Effector memory CD4-positive, alpha-beta T cell (primary cell): ENCODE data around the gene IGSF3.

Experiments
- DNase-seq, 3 donors: peaks; one replicate each; pipeline ENCODE4 v3.0.0-alpha.2; 2020
- H3K27ac ChIP-seq: 2 replicates; pipeline ENCODE4 v1.7.0; 2013; ENCODE audit warnings: mild to moderate bottlenecking, low read length, moderate library complexity; ENCODE audit not compliant: insufficient read depth, poor library complexity, severe bottlenecking
- H3K27me3 ChIP-seq: replicated peaks from 2 replicates; pipeline ENCODE4 v1.7.0; 2013; ENCODE audit warnings: mild to moderate bottlenecking, low read length; ENCODE audit not compliant: insufficient read depth, control insufficient read depth, poor library complexity, severe bottlenecking
- H3K36me3 ChIP-seq: 2 replicates; pipeline ENCODE4 v1.7.0; 2013; ENCODE audit warnings: mild to moderate bottlenecking, low read length, moderate library complexity; ENCODE audit not compliant: control insufficient read depth, insufficient read depth
- H3K4me1 ChIP-seq: 2 replicates; pipeline ENCODE4 v1.7.0; 2013; ENCODE audit warnings: low read length, mild to moderate bottlenecking; ENCODE audit not compliant: control insufficient read depth, insufficient read depth, poor library complexity, severe bottlenecking
- H3K4me3 ChIP-seq: 2 replicates; pipeline ENCODE4 v1.7.0; 2013; ENCODE audit warnings: low read length, low read depth, mild to moderate bottlenecking; ENCODE audit not compliant: insufficient read depth, poor library complexity, severe bottlenecking
- H3K9me3 ChIP-seq: 2 replicates; pipeline ENCODE4 v1.7.0; 2013; ENCODE audit warnings: mild to moderate bottlenecking, low read length, moderate library complexity; ENCODE audit not compliant: control insufficient read depth

The IGSF3 gene

DNA sequence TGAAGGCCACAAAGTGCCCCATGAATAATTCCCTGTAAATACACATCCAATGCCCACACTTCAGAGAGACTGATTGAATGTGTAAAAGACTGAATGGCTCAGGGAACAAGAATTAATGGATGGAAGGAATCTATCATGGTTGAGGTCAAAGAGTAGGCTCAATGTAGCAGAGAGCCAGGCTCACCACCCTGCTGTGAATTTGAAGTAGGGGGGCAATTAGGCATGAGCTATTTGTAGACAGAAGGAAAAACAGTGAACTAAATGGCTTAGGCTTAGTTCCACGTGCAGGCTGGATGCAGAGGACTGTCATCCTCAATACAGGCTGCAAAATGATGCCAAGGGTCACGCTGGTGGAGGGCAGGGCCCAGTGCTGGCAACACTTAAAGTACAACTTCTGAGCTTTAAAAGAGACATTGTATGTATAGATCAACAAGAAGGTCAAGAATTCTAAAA lies 22.9 kb upstream of the IGSF3 start:
- Histone ChIP-seq H3K4me3 (no peak overlapping the region), H3K27ac (no peak overlapping the region), H3K27me3 (no peaks in the 10 kb centered on the region), H3K36me3 (no peaks in the 10 kb centered on the region), H3K4me1 (no peaks in the 10 kb centered on the region), H3K9me3 (no peaks in the 10 kb centered on the region)
- no peak for DNase-seq

DNA sequence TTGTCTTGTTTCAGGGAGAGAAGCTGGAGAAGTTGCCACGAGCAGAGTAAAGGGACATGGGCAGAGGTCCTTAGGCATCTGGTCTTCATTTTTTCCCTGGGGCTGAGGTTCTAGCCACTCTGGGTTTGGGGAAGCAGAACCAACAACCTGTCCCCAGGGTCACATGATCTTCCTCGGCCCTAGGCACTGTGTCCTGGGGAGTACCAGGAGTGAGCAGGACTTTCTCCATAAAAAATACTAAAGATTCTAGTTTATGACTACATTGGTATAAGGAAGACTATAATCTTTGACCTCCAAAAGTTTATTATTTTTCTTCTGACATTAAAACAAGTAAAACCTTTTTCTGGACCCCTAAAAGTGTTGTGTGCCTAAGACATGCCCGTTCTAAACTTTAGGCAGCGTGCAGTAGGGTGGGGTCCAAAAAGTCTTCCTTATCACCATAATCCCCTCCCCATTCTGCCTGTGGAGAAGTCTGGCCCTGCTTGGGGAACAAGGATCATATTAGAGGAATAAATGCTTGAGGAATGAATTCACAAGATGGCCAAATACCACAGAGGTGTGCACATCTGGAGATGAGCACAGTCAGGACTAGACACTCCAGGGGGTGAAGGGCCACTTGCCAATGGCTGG lies 19.3 kb upstream of the IGSF3 start:
- H3K4me1 ChIP-seq, result no peaks in the 10 kb centered on the region

DNA sequence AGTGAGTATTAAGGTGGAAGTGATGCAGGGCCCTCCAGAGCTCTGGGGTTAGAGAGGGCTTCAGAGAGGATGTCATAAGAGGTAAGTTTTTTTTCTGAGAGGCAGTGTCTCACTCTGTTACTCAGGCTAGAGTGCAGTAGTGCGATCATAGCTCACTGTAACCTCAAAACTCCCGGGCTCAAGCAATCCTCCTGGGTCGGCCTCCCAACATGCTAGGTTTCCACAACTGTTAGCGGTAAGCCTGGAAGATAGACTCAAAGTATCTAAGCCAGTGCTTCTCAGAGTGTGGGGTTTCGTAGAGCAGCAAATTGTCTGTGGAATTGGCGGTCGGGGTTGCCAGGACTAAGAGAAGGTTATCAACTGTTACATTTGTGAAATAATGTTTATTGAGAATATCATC lies 18.6 kb upstream of the IGSF3 start:
- Histone ChIP-seq H3K27me3 (no peaks in the 10 kb centered on the region), H3K9me3 (no peaks in the 10 kb centered on the region), H3K27ac (no peak overlapping the region), H3K36me3 (no peaks in the 10 kb centered on the region), H3K4me1 (no peaks in the 10 kb centered on the region), H3K4me3 (no peak overlapping the region)
- DNase-seq, result no peak

More for the DNA sequence above, 19.3 kb upstream of the IGSF3 start:
- H3K27me3 ChIP-seq, result no peaks in the 10 kb centered on the region
- no peak overlapping the region for H3K27ac ChIP-seq
- H3K9me3 ChIP-seq, result no peaks in the 10 kb centered on the region
- no peaks in the 10 kb centered on the region for H3K36me3 ChIP-seq
- H3K4me3 ChIP-seq, result no peak overlapping the region
- no peak for DNase-seq

DNA sequence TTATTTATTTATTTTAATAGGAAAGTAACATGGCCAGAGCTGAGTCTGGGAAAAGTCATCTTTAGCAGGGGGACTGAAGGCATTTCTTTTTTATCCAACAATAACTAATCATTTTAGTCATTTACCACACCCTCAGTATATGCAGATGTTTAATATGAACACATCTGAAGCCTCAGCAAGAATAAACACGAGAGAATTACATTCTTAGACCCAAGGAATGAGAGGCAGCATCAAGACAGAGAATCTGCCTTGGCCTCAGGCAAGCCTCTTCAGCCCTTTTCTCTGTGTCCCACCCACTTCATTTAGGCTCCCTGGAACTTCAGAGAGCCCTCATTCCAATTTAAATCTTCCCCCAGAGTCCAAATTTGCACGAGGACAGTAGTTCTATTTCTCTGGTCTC lies 17.0 kb upstream of the IGSF3 start:
- Histone ChIP-seq H3K27me3 (no peaks in the 10 kb centered on the region), H3K4me3 (no peak overlapping the region), H3K9me3 (no peaks in the 10 kb centered on the region), H3K36me3 (no peaks in the 10 kb centered on the region), H3K4me1 (no peaks in the 10 kb centered on the region), H3K27ac (no peak overlapping the region)
- DNase-seq, result no peak

DNA sequence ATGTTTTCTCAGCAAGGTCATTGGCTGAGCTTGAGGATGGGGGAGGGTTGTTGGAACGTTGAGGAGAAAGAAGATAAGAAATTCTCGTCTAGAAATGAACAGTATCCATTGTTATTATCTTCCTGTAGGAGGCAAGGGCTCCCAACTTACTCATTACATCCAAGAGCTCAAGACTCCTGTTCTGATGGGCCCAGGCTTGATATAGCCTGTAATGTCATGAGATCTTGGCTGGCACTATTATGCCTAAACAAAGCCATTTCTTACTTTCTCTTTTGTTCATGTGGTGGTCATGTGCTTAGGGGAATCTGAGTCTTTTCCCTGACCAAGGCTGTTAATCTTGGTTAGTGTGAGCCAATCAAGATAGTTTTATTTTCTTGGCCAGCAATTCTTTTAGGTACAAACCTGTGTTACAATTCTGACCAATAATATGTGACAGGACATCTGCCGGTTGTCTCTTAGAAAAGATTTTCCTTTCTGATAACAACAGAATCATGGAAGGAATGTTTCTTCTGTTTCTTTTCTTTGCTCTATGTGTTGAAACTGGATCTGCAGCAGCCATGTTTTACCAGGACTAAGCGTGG lies 15.2 kb upstream of the IGSF3 start:
- no peaks in the 10 kb centered on the region for H3K36me3 ChIP-seq
- no peaks in the 10 kb centered on the region for H3K27me3 ChIP-seq
- no peaks in the 10 kb centered on the region for H3K4me1 ChIP-seq
- H3K9me3 ChIP-seq, result no peaks in the 10 kb centered on the region
- H3K27ac ChIP-seq, result no peak overlapping the region
- DNase-seq, result no peak
- no peak overlapping the region for H3K4me3 ChIP-seq

DNA sequence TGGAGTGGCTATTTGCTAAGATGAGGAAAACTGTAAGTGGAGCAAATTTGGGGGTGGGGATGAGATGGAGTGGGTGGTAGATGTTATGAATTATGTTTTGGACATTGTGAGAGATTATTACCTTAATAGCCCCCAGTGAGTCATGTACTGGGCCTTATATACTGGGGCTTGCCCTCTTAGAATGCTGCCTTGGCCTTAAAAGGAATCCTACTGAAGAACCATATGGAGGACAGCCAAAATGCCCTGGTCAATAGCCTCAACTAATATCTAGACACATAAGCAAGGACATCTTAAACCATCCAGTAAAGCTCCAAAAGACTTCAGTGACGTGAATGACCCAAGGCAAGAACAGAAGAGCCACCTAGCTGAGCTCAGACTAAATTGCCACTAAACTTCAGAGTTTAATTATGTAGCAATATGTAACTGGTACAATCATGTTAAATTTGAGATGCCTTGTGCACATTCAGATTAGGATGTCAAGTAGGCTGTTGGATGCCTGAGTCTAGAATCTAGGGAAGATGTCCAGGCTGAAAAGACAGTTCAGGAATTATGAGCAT lies 13.9 kb upstream of the IGSF3 start:
- no peaks in the 10 kb centered on the region for H3K4me1 ChIP-seq
- no peak overlapping the region for H3K4me3 ChIP-seq
- DNase-seq, result no peak
- H3K9me3 ChIP-seq, result no peaks in the 10 kb centered on the region
- H3K36me3 ChIP-seq, result no peaks in the 10 kb centered on the region
- H3K27ac ChIP-seq, result no peak overlapping the region
- no peaks in the 10 kb centered on the region for H3K27me3 ChIP-seq

DNA sequence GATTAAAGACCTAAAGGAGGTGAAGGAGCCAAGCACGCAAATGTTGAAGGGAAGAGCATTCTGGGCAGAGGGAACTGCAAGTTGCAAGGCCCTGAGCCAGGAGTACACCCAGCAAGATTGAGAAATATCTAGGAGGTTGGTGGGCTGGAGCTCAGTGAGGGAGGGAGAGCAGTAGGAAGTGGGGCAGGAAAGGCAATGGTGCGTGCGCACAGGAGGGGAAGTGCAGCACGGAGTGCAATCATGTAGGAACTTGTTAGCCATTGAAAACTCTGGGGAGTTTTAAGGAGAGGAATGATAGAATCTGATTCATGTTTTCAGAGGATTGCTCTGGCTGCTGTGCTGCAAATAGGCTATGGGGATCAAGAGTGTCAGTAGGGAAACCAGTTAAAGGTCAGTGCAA lies 13.2 kb upstream of the IGSF3 start:
- no peaks in the 10 kb centered on the region for H3K36me3 ChIP-seq

DNA sequence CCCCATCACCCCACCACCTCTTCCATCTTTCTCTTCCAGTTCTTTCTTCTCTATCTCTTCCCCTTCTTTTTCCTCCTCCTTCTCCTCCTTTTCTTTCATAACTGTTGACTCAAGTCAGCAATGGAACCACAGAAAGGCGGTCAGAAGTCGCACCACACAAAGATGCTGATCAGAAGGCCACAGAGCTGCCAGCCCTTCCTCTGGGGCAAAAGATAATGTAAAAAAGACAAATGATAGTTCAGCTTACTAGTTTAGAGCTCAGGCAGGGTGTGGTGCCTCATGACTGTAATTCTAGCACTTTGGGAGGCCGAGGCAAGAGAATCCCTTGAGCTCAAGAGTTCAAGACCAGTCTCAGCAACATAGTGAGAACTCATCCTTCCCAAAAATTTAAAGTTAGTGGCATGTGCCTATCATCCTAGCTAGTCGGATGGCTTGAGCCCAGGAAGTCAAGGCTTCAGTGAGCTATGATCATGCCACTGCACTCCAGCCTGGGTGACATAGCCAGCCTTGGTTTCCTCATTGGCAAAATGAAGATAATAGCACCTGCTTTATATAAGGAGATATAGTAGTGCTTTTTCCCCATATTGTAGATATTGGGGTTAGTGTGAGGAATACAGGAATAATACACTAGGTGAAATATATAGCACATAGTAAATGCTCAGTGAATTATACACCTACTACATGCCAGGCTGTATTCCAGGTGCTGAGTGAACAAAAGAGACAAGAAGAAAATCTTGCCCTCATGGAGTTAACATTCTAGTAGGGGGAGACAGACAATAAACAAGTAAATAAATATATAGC lies 12.5 kb upstream of the IGSF3 start:
- H3K9me3 ChIP-seq, result no peaks in the 10 kb centered on the region
- no peaks in the 10 kb centered on the region for H3K27me3 ChIP-seq
- no peak overlapping the region for H3K27ac ChIP-seq
- H3K36me3 ChIP-seq, result no peaks in the 10 kb centered on the region
- no peaks in the 10 kb centered on the region for H3K4me1 ChIP-seq
- no peak overlapping the region for H3K4me3 ChIP-seq
- no peak for DNase-seq

More for the DNA sequence above, 13.2 kb upstream of the IGSF3 start:
- DNase-seq, result no peak
- H3K4me1 ChIP-seq, result no peaks in the 10 kb centered on the region
- H3K9me3 ChIP-seq, result no peaks in the 10 kb centered on the region
- no peak overlapping the region for H3K4me3 ChIP-seq
- H3K27ac ChIP-seq, result no peak overlapping the region
- H3K27me3 ChIP-seq, result no peaks in the 10 kb centered on the region

DNA sequence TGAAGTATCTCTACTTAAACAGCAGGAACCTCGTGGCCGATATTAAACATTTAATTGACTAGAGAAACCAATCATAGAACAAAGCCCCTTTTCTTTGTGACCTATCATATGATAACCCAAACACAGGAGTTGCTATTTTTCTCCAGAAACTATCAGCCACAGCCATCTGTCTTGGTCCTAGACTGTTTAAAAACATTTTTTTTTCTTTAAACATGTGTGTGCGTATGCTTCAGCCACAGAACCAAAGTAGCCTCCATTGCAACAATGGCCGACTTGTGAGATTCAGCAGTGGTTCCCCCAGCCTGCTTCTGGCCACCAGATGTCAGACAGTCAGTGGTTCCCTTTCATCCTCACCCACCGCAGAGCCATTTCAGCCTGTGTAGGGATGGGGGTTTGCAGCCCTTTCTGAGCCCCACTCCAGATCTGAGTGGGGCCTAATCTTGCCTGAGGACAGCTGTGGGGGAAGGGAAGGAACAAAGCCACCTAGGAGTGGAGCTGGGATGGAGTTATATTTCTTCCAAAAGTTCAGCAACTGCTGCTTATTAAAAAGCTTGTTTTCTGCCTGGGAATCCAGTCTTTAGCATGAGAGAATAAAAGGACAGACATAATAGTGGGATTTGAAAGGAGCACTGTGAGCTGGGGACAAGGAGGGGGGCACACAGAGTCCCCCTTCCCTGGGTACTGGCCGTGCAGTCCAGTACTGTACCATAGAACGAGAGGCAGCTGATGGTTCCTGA lies 11.7 kb upstream of the IGSF3 start:
- no peak overlapping the region for H3K27ac ChIP-seq
- no peaks in the 10 kb centered on the region for H3K4me1 ChIP-seq
- H3K27me3 ChIP-seq, result no peaks in the 10 kb centered on the region
- no peaks in the 10 kb centered on the region for H3K36me3 ChIP-seq
- no peak for DNase-seq
- no peaks in the 10 kb centered on the region for H3K9me3 ChIP-seq
- no peak overlapping the region for H3K4me3 ChIP-seq
